Measurements from ENCODE around the gene CCSAP.

The CCSAP gene

GRCh38 chr1:229309684-229310083 is 33.2 kb downstream of the CCSAP start:
- no peak for TF ChIP-seq CTCF (IDR thresholded peaks at IDR 0.05; ENCODE audit: insufficient read depth, low read length)
- H3K27me3 ChIP-seq (ENCODE audit: insufficient read depth, poor library complexity, severe bottlenecking): no peaks in the 10 kb centered on the region
- no peak overlapping the region for H3K4me3 ChIP-seq (replicated peaks; ENCODE audit: insufficient read depth, low read length)
- no peak overlapping the region for H3K27ac ChIP-seq (replicated peaks)
- no peak for DNase-seq (ENCODE audit: low read depth in 1 of 2, low spot score in 1 of 2)

- TF ChIP-seq POLR2AphosphoS5 (IDR thresholded peaks at IDR 0.05; ENCODE audit: low read depth) (no peak), SPI1 (IDR thresholded peaks at IDR 0.05; ENCODE audit: borderline replicate concordance, low read depth) (no peak), GABPA (IDR thresholded peaks at IDR 0.05; ENCODE audit: low read depth) (no peak), CTCF (IDR thresholded peaks at IDR 0.05; ENCODE audit: insufficient read depth, low read length) (no peak)
- TF ChIP-seq, protein P1, sequence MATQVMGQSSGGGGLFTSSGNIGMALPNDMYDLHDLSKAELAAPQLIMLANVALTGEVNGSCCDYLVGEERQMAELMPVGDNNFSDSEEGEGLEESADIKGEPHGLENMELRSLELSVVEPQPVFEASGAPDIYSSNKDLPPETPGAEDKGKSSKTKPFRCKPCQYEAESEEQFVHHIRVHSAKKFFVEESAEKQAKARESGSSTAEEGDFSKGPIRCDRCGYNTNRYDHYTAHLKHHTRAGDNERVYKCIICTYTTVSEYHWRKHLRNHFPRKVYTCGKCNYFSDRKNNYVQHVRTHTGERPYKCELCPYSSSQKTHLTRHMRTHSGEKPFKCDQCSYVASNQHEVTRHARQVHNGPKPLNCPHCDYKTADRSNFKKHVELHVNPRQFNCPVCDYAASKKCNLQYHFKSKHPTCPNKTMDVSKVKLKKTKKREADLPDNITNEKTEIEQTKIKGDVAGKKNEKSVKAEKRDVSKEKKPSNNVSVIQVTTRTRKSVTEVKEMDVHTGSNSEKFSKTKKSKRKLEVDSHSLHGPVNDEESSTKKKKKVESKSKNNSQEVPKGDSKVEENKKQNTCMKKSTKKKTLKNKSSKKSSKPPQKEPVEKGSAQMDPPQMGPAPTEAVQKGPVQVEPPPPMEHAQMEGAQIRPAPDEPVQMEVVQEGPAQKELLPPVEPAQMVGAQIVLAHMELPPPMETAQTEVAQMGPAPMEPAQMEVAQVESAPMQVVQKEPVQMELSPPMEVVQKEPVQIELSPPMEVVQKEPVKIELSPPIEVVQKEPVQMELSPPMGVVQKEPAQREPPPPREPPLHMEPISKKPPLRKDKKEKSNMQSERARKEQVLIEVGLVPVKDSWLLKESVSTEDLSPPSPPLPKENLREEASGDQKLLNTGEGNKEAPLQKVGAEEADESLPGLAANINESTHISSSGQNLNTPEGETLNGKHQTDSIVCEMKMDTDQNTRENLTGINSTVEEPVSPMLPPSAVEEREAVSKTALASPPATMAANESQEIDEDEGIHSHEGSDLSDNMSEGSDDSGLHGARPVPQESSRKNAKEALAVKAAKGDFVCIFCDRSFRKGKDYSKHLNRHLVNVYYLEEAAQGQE (IDR thresholded peaks at IDR 0.05; ENCODE audit: insufficient replicate concordance, low read depth): no peak
- Histone ChIP-seq H3K27me3 (ENCODE audit: insufficient read depth, poor library complexity, severe bottlenecking) (no peaks in the 10 kb centered on the region), H3K27ac (replicated peaks) (no peak overlapping the region), H3K4me3 (replicated peaks; ENCODE audit: insufficient read depth, low read length) (no peak overlapping the region)
- DNase-seq (ENCODE audit: low read depth in 1 of 2, low spot score in 1 of 2): no peak
Measured at GRCh38 chr1:229309074-229309473, 33.8 kb downstream of the CCSAP start.

DNA sequence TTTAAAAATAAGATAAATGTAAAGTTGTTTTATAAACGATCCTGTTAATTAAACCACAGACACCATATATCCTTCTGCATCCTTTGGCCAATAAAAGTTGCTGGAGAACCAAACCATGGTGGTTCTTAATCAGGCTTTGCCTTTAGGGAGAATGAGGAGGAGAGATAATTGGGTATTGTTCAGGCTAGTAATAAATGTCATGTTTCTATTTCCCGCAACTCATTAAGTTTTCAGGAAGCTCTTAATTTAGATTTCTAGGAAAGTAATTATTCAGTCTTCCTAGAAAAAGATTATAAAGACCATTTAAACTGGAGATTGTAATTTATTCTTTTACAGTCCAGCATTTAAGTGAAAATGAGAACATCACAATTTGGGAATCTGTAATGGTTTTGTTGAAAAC is 37.5 kb downstream of the CCSAP start:
- no peaks in the 10 kb centered on the region for H3K27me3 ChIP-seq (ENCODE audit: insufficient read depth, poor library complexity, severe bottlenecking)
- DNase-seq (ENCODE audit: low read depth in 1 of 2, low spot score in 1 of 2): no peak
- H3K4me3 ChIP-seq (replicated peaks; ENCODE audit: insufficient read depth, low read length): no peak overlapping the region
- TF ChIP-seq POLR2AphosphoS5 (IDR thresholded peaks at IDR 0.05; ENCODE audit: low read depth): no peak
- no peak for TF ChIP-seq GABPA (IDR thresholded peaks at IDR 0.05; ENCODE audit: low read depth)
- no peak for TF ChIP-seq CTCF (IDR thresholded peaks at IDR 0.05; ENCODE audit: insufficient read depth, low read length)
- TF ChIP-seq, protein P1 (IDR thresholded peaks at IDR 0.05; ENCODE audit: insufficient replicate concordance, low read depth): no peak
- TF ChIP-seq SPI1 (IDR thresholded peaks at IDR 0.05; ENCODE audit: borderline replicate concordance, low read depth): no peak
- H3K27ac ChIP-seq (replicated peaks): no peak overlapping the region

DNA sequence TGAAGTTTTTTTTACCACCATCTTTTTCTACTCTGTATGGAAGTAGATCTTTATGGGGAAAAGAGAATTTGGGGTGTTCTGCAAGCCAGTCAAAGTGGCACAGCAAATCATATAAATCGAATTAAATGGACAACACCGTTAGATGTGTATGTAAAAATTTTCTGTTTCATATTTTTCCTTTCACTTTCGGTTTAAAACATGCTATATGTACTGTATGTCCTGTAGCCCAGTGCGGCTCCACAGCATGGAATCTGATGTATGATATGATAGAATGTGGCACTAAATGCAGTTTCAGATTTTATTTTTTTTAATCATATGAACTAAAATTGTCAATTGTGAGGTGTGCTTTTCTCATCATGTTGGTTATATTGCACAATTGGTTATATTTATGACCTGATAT is 39.0 kb downstream of the CCSAP start:
- Histone ChIP-seq H3K27me3 (ENCODE audit: insufficient read depth, poor library complexity, severe bottlenecking) (no peaks in the 10 kb centered on the region), H3K27ac (replicated peaks) (no peak overlapping the region), H3K4me3 (replicated peaks; ENCODE audit: insufficient read depth, low read length) (no peak overlapping the region)
- no peak for DNase-seq (ENCODE audit: low read depth in 1 of 2, low spot score in 1 of 2)
- no peak for TF ChIP-seq SPI1 (IDR thresholded peaks at IDR 0.05; ENCODE audit: borderline replicate concordance, low read depth)
- TF ChIP-seq GABPA (IDR thresholded peaks at IDR 0.05; ENCODE audit: low read depth): no peak

Data from HL-60 (cell line).